ENCODE measurements around the gene PSMA5. TPM values are rescaled to one million over a fixed set of nuclear protein-coding genes. Genes with fewer than 3 reads are reported as not detected.

PSMA5 gene
- total RNA-seq, 1 experiment from 2014 or later: 169 TPM

DNA sequence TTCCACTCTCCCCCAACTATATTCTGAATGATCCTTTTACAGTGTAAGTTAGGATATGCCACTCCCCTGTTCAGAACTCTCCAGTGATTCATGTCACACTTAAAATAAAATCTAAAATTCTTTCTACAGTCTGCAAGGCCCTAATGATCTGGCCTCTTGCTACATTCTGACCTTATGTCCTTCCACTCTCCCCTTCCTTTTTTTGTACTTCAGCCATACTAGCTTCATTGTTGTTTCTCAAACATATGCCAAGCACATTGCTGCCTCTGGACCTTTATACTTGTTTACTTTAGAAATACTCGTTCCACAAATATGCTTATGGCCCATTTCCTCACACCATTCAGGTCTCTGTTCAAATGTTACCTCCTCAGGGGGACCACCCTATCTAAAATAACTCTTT is 14.8 kb upstream of the PSMA5 start:
- Histone ChIP-seq H3K9ac (ENCODE audit: low read length) (no peak overlapping the region), H3K27me3 (ENCODE audit: insufficient read depth, low read length) (no peaks in the 10 kb centered on the region), H3K9me3 (ENCODE audit: control insufficient read depth in 1 of 2, insufficient read depth in 1 of 2, low read depth in 1 of 2, low read length in 2 of 2) (no peaks in the 10 kb centered on the region), H3K36me3 (ENCODE audit: control insufficient read depth in 1 of 2, insufficient read depth in 2 of 2, low read length in 2 of 2) (no peaks in the 10 kb centered on the region), H3K27ac (ENCODE audit: low read depth, low read length) (no peak overlapping the region), H3K79me2 (ENCODE audit: insufficient read depth, low read length) (no peaks in the 10 kb centered on the region), H3K9me2 (ENCODE audit: insufficient read depth) (no peaks in the 10 kb centered on the region), H3K4me3 (replicated peaks in 1 of 2; ENCODE audit: low read depth in 1 of 2, low read length in 2 of 2) (no peak overlapping the region), H3K4me2 (ENCODE audit: low read length) (no peak overlapping the region), H3K4me1 (ENCODE audit: control insufficient read depth in 1 of 2, insufficient read depth in 2 of 2, low read length in 2 of 2) (peaks cover 6 to 21% of the 10 kb centered on the region in 2 experiments), H2AFZ (ENCODE audit: low read depth, low read length, poor library complexity, severe bottlenecking) (no peak overlapping the region), H4K20me1 (ENCODE audit: insufficient read depth) (no peaks in the 10 kb centered on the region)
- ChIA-PET CTCF (no interaction called here), RAD21 (ENCODE audit: low non-redundant PET in 1 of 2, low total read pairs in 2 of 2, uncharacterized antibody in 2 of 2, unreplicated experiment in 2 of 2) (no interaction called here), POLR2A (no interaction called here)
- no TSS peak for BruUV-seq (replicated peaks)
- ATAC-seq: no peak
- TF ChIP-seq SP1 (IDR thresholded peaks at IDR 0.05; ENCODE audit: low read depth): no peak
- TF ChIP-seq, protein P1, sequence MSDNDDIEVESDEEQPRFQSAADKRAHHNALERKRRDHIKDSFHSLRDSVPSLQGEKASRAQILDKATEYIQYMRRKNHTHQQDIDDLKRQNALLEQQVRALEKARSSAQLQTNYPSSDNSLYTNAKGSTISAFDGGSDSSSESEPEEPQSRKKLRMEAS (IDR thresholded peaks at IDR 0.05): no peak
- TF ChIP-seq EZH2 (IDR thresholded peaks at IDR 0.05): no peak
- TF ChIP-seq ELF1 (IDR thresholded peaks at IDR 0.05; ENCODE audit: borderline replicate concordance, low read depth): no peak
- TF ChIP-seq, protein P2, sequence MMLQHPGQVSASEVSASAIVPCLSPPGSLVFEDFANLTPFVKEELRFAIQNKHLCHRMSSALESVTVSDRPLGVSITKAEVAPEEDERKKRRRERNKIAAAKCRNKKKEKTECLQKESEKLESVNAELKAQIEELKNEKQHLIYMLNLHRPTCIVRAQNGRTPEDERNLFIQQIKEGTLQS (IDR thresholded peaks at IDR 0.05): no peak
- TF ChIP-seq TCF7L2 (IDR thresholded peaks at IDR 0.05; ENCODE audit: borderline replicate concordance, extremely low read depth, insufficient read depth, insufficient read length): no peak
- TF ChIP-seq, protein P3, sequence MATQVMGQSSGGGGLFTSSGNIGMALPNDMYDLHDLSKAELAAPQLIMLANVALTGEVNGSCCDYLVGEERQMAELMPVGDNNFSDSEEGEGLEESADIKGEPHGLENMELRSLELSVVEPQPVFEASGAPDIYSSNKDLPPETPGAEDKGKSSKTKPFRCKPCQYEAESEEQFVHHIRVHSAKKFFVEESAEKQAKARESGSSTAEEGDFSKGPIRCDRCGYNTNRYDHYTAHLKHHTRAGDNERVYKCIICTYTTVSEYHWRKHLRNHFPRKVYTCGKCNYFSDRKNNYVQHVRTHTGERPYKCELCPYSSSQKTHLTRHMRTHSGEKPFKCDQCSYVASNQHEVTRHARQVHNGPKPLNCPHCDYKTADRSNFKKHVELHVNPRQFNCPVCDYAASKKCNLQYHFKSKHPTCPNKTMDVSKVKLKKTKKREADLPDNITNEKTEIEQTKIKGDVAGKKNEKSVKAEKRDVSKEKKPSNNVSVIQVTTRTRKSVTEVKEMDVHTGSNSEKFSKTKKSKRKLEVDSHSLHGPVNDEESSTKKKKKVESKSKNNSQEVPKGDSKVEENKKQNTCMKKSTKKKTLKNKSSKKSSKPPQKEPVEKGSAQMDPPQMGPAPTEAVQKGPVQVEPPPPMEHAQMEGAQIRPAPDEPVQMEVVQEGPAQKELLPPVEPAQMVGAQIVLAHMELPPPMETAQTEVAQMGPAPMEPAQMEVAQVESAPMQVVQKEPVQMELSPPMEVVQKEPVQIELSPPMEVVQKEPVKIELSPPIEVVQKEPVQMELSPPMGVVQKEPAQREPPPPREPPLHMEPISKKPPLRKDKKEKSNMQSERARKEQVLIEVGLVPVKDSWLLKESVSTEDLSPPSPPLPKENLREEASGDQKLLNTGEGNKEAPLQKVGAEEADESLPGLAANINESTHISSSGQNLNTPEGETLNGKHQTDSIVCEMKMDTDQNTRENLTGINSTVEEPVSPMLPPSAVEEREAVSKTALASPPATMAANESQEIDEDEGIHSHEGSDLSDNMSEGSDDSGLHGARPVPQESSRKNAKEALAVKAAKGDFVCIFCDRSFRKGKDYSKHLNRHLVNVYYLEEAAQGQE (IDR thresholded peaks at IDR 0.05; ENCODE audit: low read depth): no peak
- no peak for TF ChIP-seq SRF (IDR thresholded peaks at IDR 0.05; ENCODE audit: low read depth)
- DNase-seq (ENCODE audit: low read depth, low spot score): no peak
- intact Hi-C loops (cut with micrococcal nuclease): no loop called here

All from HCT116 (cell line).